AG09309 (cell line): ENCODE measurements around the gene ENPP3.

Experiments used
- DNase-seq: peaks from one replicate; pipeline ENCODE4 v3.0.0-alpha.2; 2010; ENCODE audit warnings: low read depth
- H3K4me3 ChIP-seq: 2 replicates; pipeline ENCODE4 v1.5.1; 2011; ENCODE audit warnings: mild to moderate bottlenecking, low read depth, low read length, moderate library complexity; ENCODE audit not compliant: control insufficient read depth
- CTCF ChIP-seq: IDR thresholded peaks from 2 replicates; pipeline ENCODE4 v1.5.1; 2011; ENCODE audit warnings: mild to moderate bottlenecking, low read depth, low read length, inconsistent platforms; ENCODE audit not compliant: insufficient read depth, control insufficient read depth; ENCODE audit errors: missing control alignments

Gene ENPP3

DNA sequence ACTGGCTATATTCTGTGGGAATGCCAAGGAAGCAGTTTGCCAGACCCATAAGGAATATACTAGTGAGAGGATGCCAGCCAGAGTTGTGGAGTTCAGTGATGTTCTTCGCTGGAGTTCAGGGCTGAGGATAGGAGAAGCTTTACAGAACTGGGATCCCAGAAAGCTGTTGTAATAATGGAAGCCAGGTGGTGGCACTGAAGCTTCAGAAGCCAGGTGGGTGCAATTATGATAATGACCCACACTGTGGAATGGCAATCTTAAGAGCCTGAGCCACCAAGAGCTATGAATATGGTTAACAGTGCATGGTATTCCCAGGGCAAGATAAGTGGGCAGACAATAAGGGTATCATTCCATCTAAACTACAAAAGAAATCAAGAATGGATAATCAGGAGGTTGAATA is 145.7 kb downstream of the ENPP3 start:
- no peak for TF ChIP-seq CTCF
- no peak for DNase-seq
- H3K4me3 ChIP-seq = no peak overlapping the region

GRCh38 chr6:131784561-131784960 is 147.5 kb downstream of the ENPP3 start:
- H3K4me3 ChIP-seq = no peak overlapping the region
- no peak for DNase-seq
- TF ChIP-seq CTCF = no peak

DNA sequence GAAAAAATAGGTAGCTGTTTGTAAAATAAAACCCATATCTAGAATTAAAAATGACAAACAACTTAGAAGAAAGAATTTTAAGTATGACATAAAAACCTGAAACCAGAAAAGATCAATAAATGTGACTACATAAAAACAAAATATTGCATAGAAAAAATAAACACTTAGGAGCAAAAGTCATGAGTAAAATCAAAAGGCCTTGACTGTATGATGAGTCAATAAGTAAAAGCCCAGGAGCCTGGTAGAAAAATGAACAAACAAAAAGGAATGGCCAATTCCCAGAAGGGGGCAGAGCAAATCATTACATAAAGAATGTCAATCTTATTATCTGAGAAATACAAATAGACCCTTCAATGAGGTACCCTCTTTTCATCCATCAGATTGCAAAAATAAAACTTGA is 150.0 kb downstream of the ENPP3 start:
- TF ChIP-seq CTCF = no peak
- H3K4me3 ChIP-seq = no peak overlapping the region
- DNase-seq = no peak

GRCh38 chr6:131787766-131788712 is 150.9 kb downstream of the ENPP3 start:
- DNase-seq = no peak
- no peak overlapping the region for H3K4me3 ChIP-seq
- TF ChIP-seq CTCF = peak; percentile 56

DNA sequence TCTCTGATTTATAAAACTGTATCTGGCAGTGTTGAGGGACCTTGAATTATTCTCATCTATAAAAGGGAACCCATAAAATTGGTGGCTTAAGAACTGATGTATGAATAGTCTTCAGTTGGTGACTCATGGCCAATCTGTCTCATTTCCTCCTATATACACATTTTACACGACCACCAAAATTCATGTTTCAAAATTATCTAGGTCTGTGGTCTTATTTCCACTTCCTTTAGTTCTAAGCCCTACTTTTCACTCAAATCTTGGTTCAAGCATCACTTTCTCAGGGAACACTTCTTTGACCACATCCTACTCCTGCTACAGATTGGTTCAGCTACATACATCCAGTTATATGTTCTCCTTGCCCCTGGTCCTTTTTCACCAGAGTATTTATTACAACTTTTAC is 152.1 kb downstream of the ENPP3 start:
- no peak for DNase-seq
- H3K4me3 ChIP-seq = no peak overlapping the region
- no peak for TF ChIP-seq CTCF

DNA sequence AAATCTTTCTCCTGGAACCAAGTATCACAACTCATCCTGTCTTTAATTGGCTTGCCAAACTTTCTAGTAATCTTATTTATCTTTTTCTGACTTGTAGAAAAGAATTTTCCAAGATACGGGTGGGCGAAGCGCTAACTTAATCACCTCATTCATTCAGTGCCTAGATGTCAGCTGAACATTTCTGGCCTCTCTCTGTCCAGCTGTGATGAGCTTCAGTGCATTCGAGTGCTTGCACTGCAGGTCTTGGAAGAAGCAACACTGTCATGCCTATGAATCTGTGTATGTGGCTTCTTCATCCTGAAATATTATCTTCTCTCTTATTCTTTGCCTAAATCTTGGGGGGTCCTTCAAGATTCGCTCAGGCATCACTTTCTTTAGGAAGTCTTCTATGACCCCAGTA is 154.4 kb downstream of the ENPP3 start:
- no peak overlapping the region for H3K4me3 ChIP-seq
- no peak for TF ChIP-seq CTCF
- no peak for DNase-seq
